DND-41 (cell line): ENCODE measurements around the gene FMN2.

Experiments used
- ATAC-seq: fragments of 200-7000 bp; cut with Tn5 transposase; 3 replicates; pipeline ENCODE4 v1.9.1; 2021; ENCODE audit warnings: low read depth; ENCODE audit not compliant: insufficient read depth
- DNase-seq: peaks from one replicate; pipeline ENCODE4 v3.0.0-alpha.2; 2020
- H2AFZ ChIP-seq: 2 replicates; pipeline ENCODE4 v1.6.0; 2012; ENCODE audit warnings: low read depth, low read length
- H3K27ac ChIP-seq: 2 replicates; pipeline ENCODE4 v1.5.1; 2012; ENCODE audit warnings: low read length, inconsistent platforms
- H3K27me3 ChIP-seq: fragments of 200-600 bp; sonication (generic); 2 replicates; pipeline ENCODE4 v1.6.0; 2012; ENCODE audit warnings: low read length, mild to moderate bottlenecking, inconsistent platforms; ENCODE audit not compliant: insufficient read depth, poor library complexity
- H3K36me3 ChIP-seq: 2 replicates; pipeline ENCODE4 v1.5.1; 2012; ENCODE audit warnings: low read length, inconsistent platforms; ENCODE audit not compliant: insufficient read depth
- H3K4me1 ChIP-seq: 2 replicates; pipeline ENCODE4 v1.5.1; 2012; ENCODE audit warnings: mild to moderate bottlenecking, low read length; ENCODE audit not compliant: insufficient read depth
- H3K4me2 ChIP-seq: 2 replicates; pipeline ENCODE4 v1.6.0; 2012; ENCODE audit warnings: mild to moderate bottlenecking, moderate library complexity, low read length, inconsistent platforms; ENCODE audit not compliant: insufficient read depth
- H3K4me3 ChIP-seq, 2 experiments: fragments of 200-600 bp in 1 of 2; shearing (Covaris generic) in 1 of 2; 2 replicates each; pipeline ENCODE4 v1.5.1; 2012 to 2016; ENCODE audit warnings: inconsistent platforms in 2 of 2, low read length in 2 of 2, mild to moderate bottlenecking in 2 of 2, low read depth in 1 of 2, moderate library complexity in 1 of 2
- H3K79me2 ChIP-seq: 2 replicates; pipeline ENCODE4 v1.6.0; 2012; ENCODE audit warnings: low read length, inconsistent platforms; ENCODE audit not compliant: insufficient read depth
- H3K9ac ChIP-seq: 2 replicates; pipeline ENCODE4 v1.6.0; 2012; ENCODE audit warnings: low read depth, mild to moderate bottlenecking, inconsistent platforms, low read length, moderate library complexity
- H3K9me3 ChIP-seq: 2 replicates; pipeline ENCODE4 v1.5.1; 2012; ENCODE audit warnings: low read length, moderate library complexity, mild to moderate bottlenecking, inconsistent platforms; ENCODE audit not compliant: insufficient read depth, severe bottlenecking
- H4K20me1 ChIP-seq: 2 replicates; pipeline ENCODE4 v1.6.0; 2012; ENCODE audit warnings: low read length; ENCODE audit not compliant: insufficient read depth
- CTCF ChIP-seq: IDR thresholded peaks from 2 replicates; pipeline ENCODE4 v1.5.1; 2012; ENCODE audit warnings: borderline replicate concordance, low read length, moderate library complexity, mild to moderate bottlenecking; ENCODE audit not compliant: poor library complexity, severe bottlenecking; ENCODE audit errors: extremely low read depth
- EZH2 ChIP-seq: IDR thresholded peaks from 3 replicates; pipeline ENCODE4 v1.6.1; 2012; ENCODE audit warnings: borderline replicate concordance, low read depth, mild to moderate bottlenecking, moderate library complexity, low read length, inconsistent platforms; ENCODE audit not compliant: severe bottlenecking

The FMN2 gene

GRCh38 chr1:240351690-240352089 lies 260.0 kb downstream of the FMN2 start:
- Histone ChIP-seq H3K9ac (no peak overlapping the region), H2AFZ (no peak overlapping the region), H3K27ac (no peak overlapping the region), H3K4me3 (no peak overlapping the region), H3K36me3 (no peaks in the 10 kb centered on the region), H3K4me2 (no peak overlapping the region), H3K4me1 (no peaks in the 10 kb centered on the region), H3K27me3 (no peaks in the 10 kb centered on the region), H3K9me3 (no peaks in the 10 kb centered on the region), H3K79me2 (no peaks in the 10 kb centered on the region), H4K20me1 (no peaks in the 10 kb centered on the region)
- no peak for ATAC-seq
- DNase-seq, result no peak
- TF ChIP-seq CTCF, result no peak
- no peak for TF ChIP-seq EZH2

- Histone ChIP-seq H2AFZ (no peak overlapping the region), H3K27me3 (no peaks in the 10 kb centered on the region), H3K4me1 (no peaks in the 10 kb centered on the region), H3K79me2 (no peaks in the 10 kb centered on the region), H3K27ac (no peak overlapping the region), H3K9me3 (no peaks in the 10 kb centered on the region), H3K9ac (no peak overlapping the region), H4K20me1 (no peaks in the 10 kb centered on the region), H3K4me2 (no peak overlapping the region), H3K36me3 (no peaks in the 10 kb centered on the region), H3K4me3 (no peak overlapping the region)
- TF ChIP-seq CTCF (no peak), EZH2 (no peak)
- no peak for ATAC-seq
- no peak for DNase-seq
Measured at GRCh38 chr1:240352769-240353168, 261.1 kb downstream of the FMN2 start.

- Histone ChIP-seq H2AFZ (no peak overlapping the region), H3K27ac (no peak overlapping the region), H3K9me3 (no peaks in the 10 kb centered on the region), H3K36me3 (no peaks in the 10 kb centered on the region), H3K9ac (no peak overlapping the region), H3K4me1 (no peaks in the 10 kb centered on the region), H3K4me3 (no peak overlapping the region), H4K20me1 (no peaks in the 10 kb centered on the region), H3K79me2 (no peaks in the 10 kb centered on the region), H3K4me2 (no peak overlapping the region), H3K27me3 (no peaks in the 10 kb centered on the region)
- no peak for TF ChIP-seq EZH2
- no peak for TF ChIP-seq CTCF
- no peak for ATAC-seq
- no peak for DNase-seq
Measured at GRCh38 chr1:240356568-240356967, 264.9 kb downstream of the FMN2 start.

- Histone ChIP-seq H3K4me3 (no peak overlapping the region), H3K36me3 (no peaks in the 10 kb centered on the region), H3K4me1 (no peaks in the 10 kb centered on the region), H3K27ac (no peak overlapping the region), H3K79me2 (no peaks in the 10 kb centered on the region), H3K27me3 (no peaks in the 10 kb centered on the region), H2AFZ (no peak overlapping the region), H3K9ac (no peak overlapping the region), H4K20me1 (no peaks in the 10 kb centered on the region), H3K9me3 (no peaks in the 10 kb centered on the region), H3K4me2 (no peak overlapping the region)
- DNase-seq (no peak), ATAC-seq (no peak)
- TF ChIP-seq CTCF, result no peak
- TF ChIP-seq EZH2, result no peak
Measured at GRCh38 chr1:240362046-240362445, 270.4 kb downstream of the FMN2 start.
